HepG2 (cell line): ENCODE data around the gene LCN12. TPM values are rescaled to one million over a fixed set of nuclear protein-coding genes. Genes with fewer than 3 reads are reported as not detected.
A peak's percentile ranks its signal among the peaks of the same experiment; 100 is the strongest.

Experiments used
- AGO2 ChIP-seq: fragments of 200-400 bp; formaldehyde crosslinking; optimal IDR thresholded peaks from 2 replicates; pipeline ENCODE3; 2017; ENCODE audit warnings: mild to moderate bottlenecking, low read depth, low read length, moderate library complexity
- FOSL2 ChIP-seq: sonication (generic); formaldehyde crosslinking; IDR thresholded peaks from 2 replicates; pipeline ENCODE4 v1.4.0; 2020; ENCODE audit warnings: missing genetic modification reagents
- FOXP1 ChIP-seq, 2 experiments: fragments of 450-650 bp in 1 of 2; IDR thresholded peaks; 2 replicates each; pipeline ENCODE4 v1.6.1; 2017 to 2018; ENCODE audit warnings: antibody characterized with exemption in 1 of 2
- FOXP4 ChIP-seq: sonication (generic); formaldehyde crosslinking; IDR thresholded peaks from 2 replicates; pipeline ENCODE4 v1.4.0; 2020; ENCODE audit warnings: missing genetic modification reagents
- GATAD2A ChIP-seq: IDR thresholded peaks from 2 replicates; pipeline ENCODE4 v1.6.1; 2016
- GMEB1 ChIP-seq: sonication (generic); formaldehyde crosslinking; IDR thresholded peaks from 2 replicates; pipeline ENCODE4 v1.5.1; 2020; ENCODE audit warnings: missing genetic modification reagents, mild to moderate bottlenecking, borderline replicate concordance
- HIC2 ChIP-seq: sonication (generic); formaldehyde crosslinking; IDR thresholded peaks from 2 replicates; pipeline ENCODE4 v1.9.0; 2022; ENCODE audit warnings: low read depth, missing genetic modification reagents
- KAT8 ChIP-seq: IDR thresholded peaks from 2 replicates; pipeline ENCODE4 v1.6.1; 2016; ENCODE audit warnings: missing genetic modification reagents, missing compliant biosample characterization
- NPAS2 ChIP-seq: sonication (generic); formaldehyde crosslinking; IDR thresholded peaks from 2 replicates; pipeline ENCODE4 v1.8.0; 2022; ENCODE audit warnings: mild to moderate bottlenecking, missing genetic modification reagents, borderline replicate concordance
- PAXIP1 ChIP-seq: sonication (generic); formaldehyde crosslinking; conservative IDR thresholded peaks from 2 replicates; pipeline ENCODE4 v1.4.0; 2020; ENCODE audit warnings: mild to moderate bottlenecking, missing genetic modification reagents, moderate library complexity
- RELA ChIP-seq: sonication (generic); formaldehyde crosslinking; IDR thresholded peaks from 2 replicates; pipeline ENCODE4 v1.4.0; 2020; ENCODE audit warnings: missing genetic modification reagents
- ZKSCAN5 ChIP-seq: sonication (generic); formaldehyde crosslinking; IDR thresholded peaks from 2 replicates; pipeline ENCODE4 v1.5.1; 2020; ENCODE audit warnings: mild to moderate bottlenecking, missing genetic modification reagents
- ZNF354B ChIP-seq: sonication (generic); formaldehyde crosslinking; IDR thresholded peaks from 2 replicates; pipeline ENCODE4 v1.8.0; 2022; ENCODE audit warnings: mild to moderate bottlenecking, missing genetic modification reagents
- ZNF484 ChIP-seq: sonication (generic); formaldehyde crosslinking; IDR thresholded peaks from 2 replicates; pipeline ENCODE4 v1.5.1; 2020; ENCODE audit warnings: mild to moderate bottlenecking, low read depth, missing genetic modification reagents, borderline replicate concordance
- ZNF547 ChIP-seq: sonication (generic); formaldehyde crosslinking; IDR thresholded peaks from 2 replicates; pipeline ENCODE4 v1.5.1; 2020; ENCODE audit warnings: mild to moderate bottlenecking, missing genetic modification reagents
- ZNF772 ChIP-seq: sonication (generic); formaldehyde crosslinking; IDR thresholded peaks from 2 replicates; pipeline ENCODE4 v1.5.0; 2020; ENCODE audit warnings: mild to moderate bottlenecking, missing genetic modification reagents
- ZNF775 ChIP-seq: sonication (generic); formaldehyde crosslinking; IDR thresholded peaks from 2 replicates; pipeline ENCODE4 v1.4.0; 2020; ENCODE audit warnings: missing genetic modification reagents, mild to moderate bottlenecking, moderate library complexity, borderline replicate concordance
- polyA plus RNA-seq, 8 experiments: library from polyadenylated mRNA; depleted of rRNA in 3 of 8; stranded (reverse) in 7 of 8; unstranded in 1 of 8; fragments of >200 nt; fragmentation: Illumina TruSeq in 4 of 8; extraction: Trizol in 4 of 8; gene quantifications; 2 replicates each; pipeline versions ENCODE4 v1.2.1 to v1.2.3, GENCODE V29; 2011 to 2016; ENCODE audit warnings: low read depth in 4 of 8, missing spikeins in 1 of 8, mixed read lengths in 1 of 8; ENCODE audit not compliant: insufficient read depth in 1 of 8
- total RNA-seq, 5 experiments: library from RNA; depleted of rRNA; stranded (reverse); fragments of >200 nt; fragmentation: Illumina TruSeq; extraction: Trizol; gene quantifications; 2 replicates each; pipeline ENCODE4 v1.2.3, GENCODE V29; 2016; ENCODE audit warnings: low read depth in 1 of 5
- TF ChIP-seq, protein P1 (sequence below): IDR thresholded peaks from 2 replicates; pipeline ENCODE4 v1.6.1; 2016; ENCODE audit warnings: low read depth, borderline replicate concordance

Gene LCN12
- total and polyA plus RNA-seq, 2 of the 13 experiments (the other 11 are each of a cell fraction or from before 2014, with no cell fraction given): 3.4 to 6.9 TPM

DNA sequence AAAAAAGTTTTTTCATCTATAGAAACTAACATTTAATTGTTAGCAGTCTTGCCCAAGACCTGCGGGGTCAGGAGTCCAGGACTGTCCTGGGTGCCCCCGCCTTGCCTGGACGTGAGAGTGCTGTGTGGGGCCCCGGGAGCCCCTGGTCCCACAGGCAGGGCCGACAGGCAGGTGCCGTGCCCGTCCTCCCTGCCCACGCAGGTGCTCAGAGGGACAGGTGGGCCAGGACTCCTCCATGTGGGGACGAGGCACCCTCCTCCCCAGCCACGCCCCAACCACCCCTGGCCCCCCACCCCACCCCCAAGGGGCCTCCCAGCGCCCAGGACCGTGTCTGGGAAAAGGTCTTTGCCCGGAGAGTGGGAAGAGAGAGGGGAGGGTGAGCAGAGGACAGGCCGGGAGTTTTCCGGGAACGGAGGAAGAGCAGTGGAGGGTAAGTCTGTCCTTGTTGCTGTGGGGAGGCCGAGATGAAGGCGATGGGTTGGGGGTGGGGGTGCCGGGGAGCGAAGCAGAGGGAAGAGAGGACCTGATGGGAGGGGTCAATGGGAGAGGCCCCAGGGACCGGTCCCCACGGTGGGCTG lies 2.7 kb upstream of the LCN12 start (continued):
- TF ChIP-seq, protein P1, sequence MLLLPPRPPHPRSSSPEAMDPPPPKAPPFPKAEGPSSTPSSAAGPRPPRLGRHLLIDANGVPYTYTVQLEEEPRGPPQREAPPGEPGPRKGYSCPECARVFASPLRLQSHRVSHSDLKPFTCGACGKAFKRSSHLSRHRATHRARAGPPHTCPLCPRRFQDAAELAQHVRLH (CRISPR knock-in tag): no peak
- TF ChIP-seq ZNF772: no peak
- TF ChIP-seq PAXIP1 (CRISPR knock-in tag): peak; percentile 54; the same call in 1 of the 2 replicates
- TF ChIP-seq ZNF354B (CRISPR knock-in tag): no peak
- no peak for TF ChIP-seq GMEB1 (CRISPR knock-in tag)
- no peak for TF ChIP-seq NPAS2 (CRISPR knock-in tag)
- no peak for TF ChIP-seq ZNF775 (CRISPR knock-in tag)
- no peak for TF ChIP-seq RELA (CRISPR knock-in tag)
- no peak for TF ChIP-seq AGO2
- TF ChIP-seq FOXP4 (CRISPR knock-in tag): 0 out of 2 replicates have a peak, but pooled peaks have one; percentile 35
- TF ChIP-seq FOSL2 (CRISPR knock-in tag): no peak
- 0 out of 2 replicates have a peak, but pooled peaks have one; percentile 18 for TF ChIP-seq ZKSCAN5 (CRISPR knock-in tag)
- peak; percentile 48; the same call in 1 of the 2 replicates for TF ChIP-seq GATAD2A (CRISPR knock-in tag)
- no peak for TF ChIP-seq FOXP1 (IDR thresholded peaks at IDR 0.05)
- peak; percentile 47; the same call in 1 of the 2 replicates for TF ChIP-seq FOXP1 (CRISPR knock-in tag; IDR thresholded peaks at IDR 0.05)
- no peak for TF ChIP-seq KAT8 (CRISPR knock-in tag)
- no peak for TF ChIP-seq ZNF484 (CRISPR knock-in tag)
- no peak for TF ChIP-seq HIC2 (CRISPR knock-in tag)
- no peak for TF ChIP-seq ZNF547 (CRISPR knock-in tag)
